ENCODE data around the gene ENDOG. TPM values are rescaled to one million over a fixed set of nuclear protein-coding genes. Genes with fewer than 3 reads are reported as not detected.

The ENDOG gene
- total and polyA plus RNA-seq, 4 experiments from 2014 or later = 18.5 to 25.9 (median 20.5) TPM

Other genes starting within 250 kb of the ENDOG start
- 1 to 10 TPM; 4.3 to 4.6 TPM for gene DYNC2I2, start 161.7 kb upstream of the ENDOG start, total RNA-seq
- 1 to 10 TPM; 1.7 to 2.4 TPM for gene DYNC2I2, start 161.7 kb upstream of the ENDOG start, polyA plus RNA-seq
- 100 to 1,000 TPM; 261 to 264 TPM for gene SET, start 129.3 kb upstream of the ENDOG start, total RNA-seq
- 100 to 1,000 TPM; 132 to 191 TPM for gene SET, start 129.3 kb upstream of the ENDOG start, polyA plus RNA-seq
- gene PKN3, start 116.0 kb upstream of the ENDOG start, total RNA-seq = 1 to 10 TPM; 1.7 to 2.6 TPM
- gene PKN3, start 116.0 kb upstream of the ENDOG start, polyA plus RNA-seq = 1 to 10 TPM in 1 of 2 donors, under 1 TPM in 1; 0.48 to 1.3 TPM
- 10 to 100 TPM; 24.6 to 25.7 TPM for gene ZDHHC12, start 94.4 kb upstream of the ENDOG start, total RNA-seq
- gene ZDHHC12, start 94.4 kb upstream of the ENDOG start, polyA plus RNA-seq = 10 to 100 TPM; 57.6 to 75.7 TPM
- 10 to 100 TPM; 37.9 to 44.2 TPM for gene ZER1, start 46.6 kb upstream of the ENDOG start, total RNA-seq
- 10 to 100 TPM; 35.6 to 41.1 TPM for gene ZER1, start 46.6 kb upstream of the ENDOG start, polyA plus RNA-seq
- 10 to 100 TPM; 28.0 to 31.4 TPM for gene TBC1D13, start 31.2 kb upstream of the ENDOG start, total RNA-seq
- gene TBC1D13, start 31.2 kb upstream of the ENDOG start, polyA plus RNA-seq = 10 to 100 TPM; 26.0 to 29.2 TPM
- 10 to 100 TPM; 79.1 to 86.0 TPM for gene SPOUT1, start 11.3 kb downstream of the ENDOG start, total RNA-seq
- 10 to 100 TPM; 74.4 to 91.1 TPM for gene SPOUT1, start 11.3 kb downstream of the ENDOG start, polyA plus RNA-seq
- gene KYAT1, start 63.5 kb downstream of the ENDOG start, total RNA-seq = 10 to 100 TPM in 1 of 2 experiments, 1 to 10 TPM in 1; 9.8 to 12.4 TPM
- 10 to 100 TPM; 11.0 to 11.6 TPM for gene KYAT1, start 63.5 kb downstream of the ENDOG start, polyA plus RNA-seq
- gene LRRC8A, start 63.6 kb downstream of the ENDOG start, total RNA-seq = 10 to 100 TPM; 24.4 to 26.4 TPM
- gene LRRC8A, start 63.6 kb downstream of the ENDOG start, polyA plus RNA-seq = 10 to 100 TPM; 18.7 to 40.6 TPM
- gene PHYHD1, start 102.5 kb downstream of the ENDOG start, total RNA-seq = 1 to 10 TPM; 1.7 to 2.2 TPM
- not detected for gene PHYHD1, start 102.5 kb downstream of the ENDOG start, polyA plus RNA-seq
- 10 to 100 TPM in 1 of 2 experiments, 1 to 10 TPM in 1; 9.9 to 12.9 TPM for gene DOLK, start 129.1 kb downstream of the ENDOG start, total RNA-seq
- gene DOLK, start 129.1 kb downstream of the ENDOG start, polyA plus RNA-seq = 10 to 100 TPM in 1 of 2 donors, 1 to 10 TPM in 1; 9.1 to 11.7 TPM
- 10 to 100 TPM; 70.1 to 70.8 TPM for gene NUP188, start 129.2 kb downstream of the ENDOG start, total RNA-seq
- 10 to 100 TPM; 27.2 to 39.4 TPM for gene NUP188, start 129.2 kb downstream of the ENDOG start, polyA plus RNA-seq
- gene SH3GLB2, start 209.8 kb downstream of the ENDOG start, total RNA-seq = 100 to 1,000 TPM; 111 to 113 TPM
- gene SH3GLB2, start 209.8 kb downstream of the ENDOG start, polyA plus RNA-seq = 10 to 100 TPM; 23.8 to 43.5 TPM
- 10 to 100 TPM; 80.5 to 84.2 TPM for gene MIGA2, start 218.1 kb downstream of the ENDOG start, total RNA-seq
- gene MIGA2, start 218.1 kb downstream of the ENDOG start, polyA plus RNA-seq = 10 to 100 TPM in 1 of 2 donors, 1 to 10 TPM in 1; 6.6 to 11.6 TPM

Measured in CD4-positive, alpha-beta memory T cell (primary cell).